Measurements from ENCODE around the gene CDS1.

GRCh38 chr4:84614891-84615290, 32.0 kb downstream of the CDS1 start:
- TF ChIP-seq POLR2AphosphoS5 (IDR thresholded peaks at IDR 0.05; ENCODE audit: low read depth, low read length) (no peak), CTCF (IDR thresholded peaks at IDR 0.05) (no peak), REST (IDR thresholded peaks at IDR 0.05; ENCODE audit: insufficient read depth in 1 of 2, low read depth in 2 of 2, low read length in 1 of 2) (no peak)
